ENCODE measurements around the gene KRTAP5-11.
"Not testable (repeated sequence)": the region's sequence is repeated elsewhere in the genome, so short reads cannot be mapped to it uniquely, and the experiment has no call there.

KRTAP5-11 gene

GRCh38 chr11:71582309-71582895 is at the start of gene KRTAP5-11:
Gene KRTAP5-11, minus strand, starts transcription at chr11:71582875. Its CDS starts 38 bp downstream, at chr11:71582837.
- in situ Hi-C loops (cut with HindIII; ENCODE audit: low sequenced_read_pairs), result no loop called here

GRCh38 chr11:71631551-71631950 is 48.9 kb upstream of the KRTAP5-11 start:
- in situ Hi-C loops (cut with HindIII; ENCODE audit: low sequenced_read_pairs), result not testable (repeated sequence)

- in situ Hi-C loops (cut with HindIII; ENCODE audit: low sequenced_read_pairs), result not testable (repeated sequence)
These were observed 47.4 kb upstream of the KRTAP5-11 start for GRCh38 chr11:71630071-71630470.

- in situ Hi-C loops (cut with HindIII; ENCODE audit: low sequenced_read_pairs), result not testable (repeated sequence)
These were observed 46.3 kb upstream of the KRTAP5-11 start for GRCh38 chr11:71628943-71629342.

GRCh38 chr11:71623226-71623625 is 40.6 kb upstream of the KRTAP5-11 start:
- in situ Hi-C loops (cut with HindIII; ENCODE audit: low sequenced_read_pairs), result not testable (repeated sequence)

- in situ Hi-C loops (cut with HindIII; ENCODE audit: low sequenced_read_pairs), result not testable (repeated sequence)
These were observed 39.9 kb upstream of the KRTAP5-11 start for GRCh38 chr11:71622561-71622960.

- in situ Hi-C loops (cut with HindIII; ENCODE audit: low sequenced_read_pairs), result not testable (repeated sequence)
These were observed 32.3 kb upstream of the KRTAP5-11 start for GRCh38 chr11:71615003-71615402.

- in situ Hi-C loops (cut with HindIII; ENCODE audit: low sequenced_read_pairs), result not testable (repeated sequence)
These were observed 31.8 kb upstream of the KRTAP5-11 start for GRCh38 chr11:71614366-71614917.

GRCh38 chr11:71613931-71614330 is 31.3 kb upstream of the KRTAP5-11 start:
- in situ Hi-C loops (cut with HindIII; ENCODE audit: low sequenced_read_pairs), result not testable (repeated sequence)

- in situ Hi-C loops (cut with HindIII; ENCODE audit: low sequenced_read_pairs), result not testable (repeated sequence)
These were observed 28.7 kb upstream of the KRTAP5-11 start for GRCh38 chr11:71611218-71611910.

- in situ Hi-C loops (cut with HindIII; ENCODE audit: low sequenced_read_pairs), result not testable (repeated sequence)
These were observed 25.6 kb upstream of the KRTAP5-11 start for GRCh38 chr11:71608272-71608671.

GRCh38 chr11:71607520-71608216 is 25.0 kb upstream of the KRTAP5-11 start:
- in situ Hi-C loops (cut with HindIII; ENCODE audit: low sequenced_read_pairs), result not testable (repeated sequence)

- in situ Hi-C loops (cut with HindIII; ENCODE audit: low sequenced_read_pairs), result not testable (repeated sequence)
These were observed 24.3 kb upstream of the KRTAP5-11 start for GRCh38 chr11:71606853-71607519.

GRCh38 chr11:71604798-71605488 is 22.3 kb upstream of the KRTAP5-11 start:
- in situ Hi-C loops (cut with HindIII; ENCODE audit: low sequenced_read_pairs), result not testable (repeated sequence)

- in situ Hi-C loops (cut with HindIII; ENCODE audit: low sequenced_read_pairs), result not testable (repeated sequence)
These were observed 20.5 kb upstream of the KRTAP5-11 start for GRCh38 chr11:71603221-71603620.

GRCh38 chr11:71589546-71589920 is 6.9 kb upstream of the KRTAP5-11 start:
- in situ Hi-C loops (cut with HindIII; ENCODE audit: low sequenced_read_pairs), result not testable (repeated sequence)

- in situ Hi-C loops (cut with HindIII; ENCODE audit: low sequenced_read_pairs), result not testable (repeated sequence)
These were observed 6.3 kb upstream of the KRTAP5-11 start for GRCh38 chr11:71588822-71589545.

- in situ Hi-C loops (cut with HindIII; ENCODE audit: low sequenced_read_pairs), result not testable (repeated sequence)
These were observed 5.6 kb upstream of the KRTAP5-11 start for GRCh38 chr11:71588314-71588713.

GRCh38 chr11:71585673-71586072 is 3.0 kb upstream of the KRTAP5-11 start:
- in situ Hi-C loops (cut with HindIII; ENCODE audit: low sequenced_read_pairs), result not testable (repeated sequence)

- in situ Hi-C loops (cut with HindIII; ENCODE audit: low sequenced_read_pairs), result not testable (repeated sequence)
These were observed 294 bp upstream of the KRTAP5-11 start for GRCh38 chr11:71582969-71583368.

Measured in DLD1 (cell line).